HCT116 (cell line): Measurements from ENCODE around the gene ZFHX3.

ENCODE experiments used
- CTCF ChIP-seq, 3 experiments: fragments of 200-600 bp in 1 of 3; sonication (generic) in 1 of 3; IDR thresholded peaks in 2 of 3; conservative IDR thresholded peaks in 1 of 3; 2 replicates each; pipeline ENCODE4 v1.5.1; 2012 to 2017; ENCODE audit warnings: low read depth in 2 of 3, low read length in 2 of 3, antibody characterized with exemption in 1 of 3, borderline replicate concordance in 1 of 3, control low read depth in 1 of 3, mild to moderate bottlenecking in 1 of 3, mixed read lengths in 1 of 3, mixed run types in 1 of 3, moderate library complexity in 1 of 3; ENCODE audit not compliant: insufficient read depth in 1 of 3
- EZH2 ChIP-seq: fragments of 200-600 bp; sonication (generic); IDR thresholded peaks from 2 replicates; pipeline ENCODE4 v1.6.1; 2017; ENCODE audit warnings: antibody characterized with exemption, mixed run types
- POLR2AphosphoS5 ChIP-seq: IDR thresholded peaks from 2 replicates; pipeline ENCODE4 v1.6.1; 2011; ENCODE audit warnings: mild to moderate bottlenecking, low read depth, low read length, moderate library complexity
- SP1 ChIP-seq: IDR thresholded peaks from 2 replicates; pipeline ENCODE4 v1.6.1; 2012; ENCODE audit warnings: low read depth
- YY1 ChIP-seq: IDR thresholded peaks from 2 replicates; pipeline ENCODE4 v1.6.1; 2011; ENCODE audit warnings: low read length, low read depth, moderate library complexity, mild to moderate bottlenecking; ENCODE audit not compliant: insufficient replicate concordance; ENCODE audit errors: extremely low read depth
- ZFX ChIP-seq: fragments of 450-650 bp; IDR thresholded peaks from 2 replicates; pipeline ENCODE4 v1.6.1; 2017

GRCh38 chr16:72736074-72736473 is 311.9 kb downstream of the ZFHX3 start:
- TF ChIP-seq CTCF (IDR thresholded peaks at IDR 0.05 in 2 of 3, conservative IDR thresholded peaks at IDR 0.05 in 1 of 3; ENCODE audit: borderline replicate concordance in 1 of 3, insufficient read depth in 1 of 3, low read depth in 2 of 3, low read length in 2 of 3) (no peak), YY1 (no peak), SP1 (no peak), ZFX (no peak), EZH2 (no peak), POLR2AphosphoS5 (no peak)
